HG03520 (cell line): Measurements from ENCODE around the gene NUP98.
"Not testable (repeated sequence)": the region's sequence is repeated elsewhere in the genome, so short reads cannot be mapped to it uniquely, and the experiment has no call there.

Experiments
- ATAC-seq: cut with Tn5 transposase; IDR thresholded peaks from one replicate; pipeline ENCODE4 v1.9.1; 2021; ENCODE audit warnings: mild to moderate bottlenecking, moderate library complexity; ENCODE audit not compliant: unreplicated experiment

NUP98 gene

GRCh38 chr11:3827434-3828186 lies 30.3 kb upstream of the NUP98 start:
- ATAC-seq: no peak

GRCh38 chr11:3826721-3827120 lies 29.4 kb upstream of the NUP98 start:
- no peak for ATAC-seq

GRCh38 chr11:3825473-3826154 lies 28.3 kb upstream of the NUP98 start:
- ATAC-seq: no peak

GRCh38 chr11:3824714-3825472 lies 27.5 kb upstream of the NUP98 start:
- peak; percentile 81 for ATAC-seq

- ATAC-seq: no peak
These were observed 26.6 kb upstream of the NUP98 start for GRCh38 chr11:3823762-3824506.

GRCh38 chr11:3823303-3823702 lies 25.9 kb upstream of the NUP98 start:
- no peak for ATAC-seq

GRCh38 chr11:3822312-3822711 lies 25.0 kb upstream of the NUP98 start:
- no peak for ATAC-seq

GRCh38 chr11:3820971-3821370 lies 23.6 kb upstream of the NUP98 start:
- no peak for ATAC-seq

GRCh38 chr11:3817181-3817800 lies 19.9 kb upstream of the NUP98 start:
- no peak for ATAC-seq

GRCh38 chr11:3816673-3817072 lies 19.3 kb upstream of the NUP98 start:
- ATAC-seq: no peak

- ATAC-seq: no peak
These were observed 18.5 kb upstream of the NUP98 start for GRCh38 chr11:3815845-3816244.

GRCh38 chr11:3814832-3815231 lies 17.5 kb upstream of the NUP98 start:
- not testable (repeated sequence) for ATAC-seq

GRCh38 chr11:3810951-3811350 lies 13.6 kb upstream of the NUP98 start:
- ATAC-seq: no peak

- ATAC-seq: no peak
These were observed 13.1 kb upstream of the NUP98 start for GRCh38 chr11:3810446-3810845.

- no peak for ATAC-seq
These were observed 12.2 kb upstream of the NUP98 start for GRCh38 chr11:3809624-3809928.

GRCh38 chr11:3808861-3809623 lies 11.7 kb upstream of the NUP98 start:
- peak; percentile 58 for ATAC-seq

- ATAC-seq: peak; percentile 59
These were observed 10.8 kb upstream of the NUP98 start, which contains the start of gene PGAP2 for GRCh38 chr11:3807909-3808860. TSS of gene PGAP2 (plus strand) at chr11:3808560. CDS start at chr11:3811260, 2,700 bp downstream.

- no peak for ATAC-seq
These were observed 6.6 kb upstream of the NUP98 start for GRCh38 chr11:3803726-3804495.
